HEK293 (cell line): ENCODE results near the gene N4BP2L2.
A peak's percentile ranks its signal among the peaks of the same experiment; 100 is the strongest.

ENCODE experiments used
- CTCF ChIA-PET: fragments of 350-600 bp; formaldehyde crosslinking; extraction: SDS; loops from one replicate; lab custom pipeline; 2021; ENCODE audit warnings: antibody characterized with exemption; lab: Yijun Ruan, JAX
- POLR2A ChIA-PET: fragments of 300-600 bp; formaldehyde crosslinking; extraction: SDS; loops from one replicate; lab custom pipeline; 2020; ENCODE audit warnings: antibody characterized with exemption, inconsistent platforms; lab: Yijun Ruan, JAX
- H3K27ac ChIP-seq: fragments of 200-500 bp; sonication (Bioruptor generic); 2 replicates; pipeline ENCODE4 v1.5.1; 2014; ENCODE audit warnings: low read depth, low read length, control low read depth, inconsistent platforms; ENCODE audit errors: extremely low read depth
- H3K36me3 ChIP-seq, 2 experiments: fragments of 200-500 bp in 1 of 2; sonication (Bioruptor generic) in 1 of 2; 1 replicate in 1 of 2; 2 replicates in 1 of 2; pipeline ENCODE4 v1.5.1; 2014 to 2017; ENCODE audit warnings: inconsistent platforms in 2 of 2, low read length in 2 of 2; ENCODE audit not compliant: control insufficient read depth in 2 of 2, insufficient read depth in 1 of 2
- H3K4me1 ChIP-seq: fragments of 200-500 bp; sonication (Bioruptor generic); 2 replicates; pipeline ENCODE4 v1.5.1; 2014; ENCODE audit warnings: mild to moderate bottlenecking, low read length, inconsistent platforms; ENCODE audit not compliant: control insufficient read depth, insufficient read depth
- H3K4me3 ChIP-seq: 2 replicates; pipeline ENCODE4 v1.5.1; 2011; ENCODE audit warnings: low read depth, mild to moderate bottlenecking, control low read depth, low read length, moderate library complexity
- H3K9me3 ChIP-seq: fragments of 200-500 bp; sonication (Bioruptor generic); 2 replicates; pipeline ENCODE4 v1.5.1; 2014; ENCODE audit warnings: low read depth, low read length, inconsistent platforms; ENCODE audit not compliant: control insufficient read depth, insufficient read depth
- BCL6B ChIP-seq: fragments of 450-650 bp; formaldehyde crosslinking; IDR thresholded peaks from 2 replicates; pipeline ENCODE4 v1.5.1; 2017; ENCODE audit warnings: missing biosample characterization, missing genetic modification characterization
- IKZF3 ChIP-seq: fragments of 450-650 bp; IDR thresholded peaks from 2 replicates; pipeline ENCODE4 v1.5.0; 2018; ENCODE audit warnings: missing biosample characterization, mild to moderate bottlenecking, missing genetic modification characterization, moderate library complexity
- SCRT1 ChIP-seq: fragments of 450-650 bp; formaldehyde crosslinking; IDR thresholded peaks from 2 replicates; pipeline ENCODE4 v1.5.1; 2016; ENCODE audit warnings: missing biosample characterization, missing genetic modification characterization, borderline replicate concordance
- ZBTB1 ChIP-seq: fragments of 450-650 bp; formaldehyde crosslinking; IDR thresholded peaks from 2 replicates; pipeline ENCODE4 v1.5.1; 2016; ENCODE audit warnings: missing biosample characterization, missing genetic modification characterization
- ZBTB10 ChIP-seq: fragments of 450-650 bp; formaldehyde crosslinking; IDR thresholded peaks from 2 replicates; pipeline ENCODE4 v1.5.1; 2016; ENCODE audit warnings: missing biosample characterization, missing genetic modification characterization
- ZBTB11 ChIP-seq: fragments of 450-650 bp; formaldehyde crosslinking; conservative IDR thresholded peaks from 2 replicates; pipeline ENCODE4 v1.5.1; 2016; ENCODE audit warnings: low read depth, missing biosample characterization, missing genetic modification characterization
- ZBTB49 ChIP-seq: fragments of 450-650 bp; formaldehyde crosslinking; IDR thresholded peaks from 2 replicates; pipeline ENCODE4 v1.5.1; 2016; ENCODE audit warnings: missing biosample characterization, missing genetic modification characterization, low read depth
- ZFP3 ChIP-seq: fragments of 450-650 bp; formaldehyde crosslinking; IDR thresholded peaks from 2 replicates; pipeline ENCODE4 v1.5.1; 2016; ENCODE audit warnings: low read depth, missing biosample characterization, missing genetic modification characterization
- ZFP37 ChIP-seq: fragments of 450-650 bp; formaldehyde crosslinking; IDR thresholded peaks from 2 replicates; pipeline ENCODE4 v1.5.1; 2016; ENCODE audit warnings: missing biosample characterization, missing genetic modification characterization
- ZNF132 ChIP-seq: fragments of 450-650 bp; formaldehyde crosslinking; IDR thresholded peaks from 2 replicates; pipeline ENCODE4 v1.5.1; 2017; ENCODE audit warnings: missing biosample characterization, missing genetic modification characterization, borderline replicate concordance
- ZNF362 ChIP-seq: fragments of 450-650 bp; formaldehyde crosslinking; IDR thresholded peaks from 2 replicates; pipeline ENCODE4 v1.5.1; 2016; ENCODE audit warnings: missing biosample characterization, missing genetic modification characterization
- ZNF529 ChIP-seq: fragments of 450-650 bp; formaldehyde crosslinking; IDR thresholded peaks from 2 replicates; pipeline ENCODE4 v1.5.1; 2017; ENCODE audit warnings: missing genetic modification characterization, missing biosample characterization; ENCODE audit not compliant: insufficient replicate concordance
- ZNF596 ChIP-seq: fragments of 450-650 bp; IDR thresholded peaks from 2 replicates; pipeline ENCODE4 v1.5.0; 2018; ENCODE audit warnings: missing biosample characterization, mild to moderate bottlenecking, missing genetic modification characterization, moderate library complexity
- ZNF692 ChIP-seq: fragments of 450-650 bp; formaldehyde crosslinking; IDR thresholded peaks from 2 replicates; pipeline ENCODE4 v1.5.1; 2016; ENCODE audit warnings: missing biosample characterization, missing genetic modification characterization
- ZSCAN30 ChIP-seq: fragments of 450-650 bp; IDR thresholded peaks from 2 replicates; pipeline ENCODE4 v1.5.1; 2018; ENCODE audit warnings: missing biosample characterization, mild to moderate bottlenecking, missing genetic modification characterization, moderate library complexity

Gene N4BP2L2

GRCh38 chr13:32409001-32409313, 129.6 kb downstream of the N4BP2L2 start (continued):
- TF ChIP-seq ZBTB11 (tag by site-specific recombination): no peak
- no peak for TF ChIP-seq ZBTB49 (tag by site-specific recombination)
- TF ChIP-seq ZNF529 (tag by site-specific recombination): no peak
- no peak for TF ChIP-seq BCL6B (tag by site-specific recombination)
- no peak for TF ChIP-seq ZNF362 (tag by site-specific recombination)
- TF ChIP-seq SCRT1: no peak

GRCh38 chr13:32408296-32409000, 130.1 kb downstream of the N4BP2L2 start:
- H3K36me3 ChIP-seq: no peaks in the 10 kb centered on the region
- H3K27ac ChIP-seq: peak overlapping the region; percentile 17; the same call in 1 of the 2 replicates
- no peaks in the 10 kb centered on the region for H3K9me3 ChIP-seq
- POLR2A ChIA-PET: interaction anchor here (0.6 kb wide), 1 partner anchor 44 kb away, joined by 7 read pairs; no protein-coding TSS in a partner anchor
- CTCF ChIA-PET: interaction anchor here (0.7 kb wide), 3 partner anchors 498 to 1118 kb away, joined by 3 to 4 read pairs (median 3); no protein-coding TSS in a partner anchor
- no peak overlapping the region for H3K4me3 ChIP-seq
- H3K4me1 ChIP-seq: no peaks in the 10 kb centered on the region
- TF ChIP-seq IKZF3 (tag by site-specific recombination) (no peak), ZFP37 (no peak), ZFP3 (tag by site-specific recombination) (no peak), ZBTB49 (tag by site-specific recombination) (no peak), ZSCAN30 (tag by site-specific recombination) (no peak), ZBTB10 (tag by site-specific recombination) (no peak), ZNF596 (tag by site-specific recombination) (no peak), ZNF692 (no peak), ZBTB1 (tag by site-specific recombination) (no peak), ZNF132 (tag by site-specific recombination) (no peak)
